ENCODE results near the gene ADSS1.

The ADSS1 gene

DNA sequence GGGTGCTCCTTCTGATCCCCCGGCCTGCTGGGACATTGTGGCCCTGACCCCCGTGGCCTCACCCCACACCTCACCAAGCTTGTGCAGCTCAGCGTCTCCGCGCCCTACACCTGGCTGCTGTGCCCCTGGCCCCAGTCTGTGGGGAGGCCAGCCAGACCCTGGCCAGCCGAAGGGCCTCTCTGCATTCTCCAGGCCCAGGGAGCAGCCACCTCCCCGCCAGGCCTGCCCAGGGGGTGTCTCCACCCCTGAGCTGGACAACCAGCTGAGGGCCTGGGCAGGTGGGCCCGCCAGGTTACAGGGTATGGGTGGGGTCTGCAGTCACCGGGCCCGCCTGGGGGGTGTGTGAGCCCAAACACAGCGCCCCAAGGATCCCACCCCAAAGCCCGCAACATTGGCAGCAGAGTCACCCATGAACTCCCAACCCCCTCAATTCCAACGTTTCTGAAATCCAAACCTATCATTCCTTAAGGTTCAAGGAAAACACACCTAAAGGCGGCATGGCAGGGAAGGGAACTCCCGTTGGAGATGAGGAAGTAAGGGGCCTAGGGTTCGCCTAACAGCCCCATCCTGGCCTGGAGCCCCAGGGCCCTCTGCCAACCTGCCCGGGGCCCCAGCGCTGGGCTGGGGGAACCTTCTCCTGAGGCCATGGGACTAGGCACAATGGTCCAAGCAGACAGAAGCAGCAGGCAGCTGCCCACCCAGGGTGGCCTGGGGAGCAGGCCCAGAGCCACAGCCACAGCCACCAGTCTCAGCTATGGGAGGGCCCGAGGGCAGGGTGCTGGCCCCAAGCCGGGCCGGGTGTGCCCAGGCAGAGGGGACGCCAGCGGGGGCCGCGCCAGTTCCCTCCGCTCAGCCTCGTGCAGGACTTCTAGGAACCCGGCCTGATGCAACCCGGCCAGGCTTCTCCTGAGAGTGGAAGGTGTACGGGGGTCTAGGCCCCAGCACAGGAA, 63.0 kb downstream of the ADSS1 start:
- Histone ChIP-seq H3K27ac (no peak overlapping the region), H3K4me3 (ENCODE audit: low read depth, low read length) (no peak overlapping the region), H3K27me3 (ENCODE audit: insufficient read depth, low read depth, severe bottlenecking) (no peaks in the 10 kb centered on the region), H3K36me3 (peaks cover 28% of the 10 kb centered on the region), H3K9me3 (ENCODE audit: severe bottlenecking) (no peaks in the 10 kb centered on the region)
- DNase-seq: no peak
- TF ChIP-seq, protein P1, sequence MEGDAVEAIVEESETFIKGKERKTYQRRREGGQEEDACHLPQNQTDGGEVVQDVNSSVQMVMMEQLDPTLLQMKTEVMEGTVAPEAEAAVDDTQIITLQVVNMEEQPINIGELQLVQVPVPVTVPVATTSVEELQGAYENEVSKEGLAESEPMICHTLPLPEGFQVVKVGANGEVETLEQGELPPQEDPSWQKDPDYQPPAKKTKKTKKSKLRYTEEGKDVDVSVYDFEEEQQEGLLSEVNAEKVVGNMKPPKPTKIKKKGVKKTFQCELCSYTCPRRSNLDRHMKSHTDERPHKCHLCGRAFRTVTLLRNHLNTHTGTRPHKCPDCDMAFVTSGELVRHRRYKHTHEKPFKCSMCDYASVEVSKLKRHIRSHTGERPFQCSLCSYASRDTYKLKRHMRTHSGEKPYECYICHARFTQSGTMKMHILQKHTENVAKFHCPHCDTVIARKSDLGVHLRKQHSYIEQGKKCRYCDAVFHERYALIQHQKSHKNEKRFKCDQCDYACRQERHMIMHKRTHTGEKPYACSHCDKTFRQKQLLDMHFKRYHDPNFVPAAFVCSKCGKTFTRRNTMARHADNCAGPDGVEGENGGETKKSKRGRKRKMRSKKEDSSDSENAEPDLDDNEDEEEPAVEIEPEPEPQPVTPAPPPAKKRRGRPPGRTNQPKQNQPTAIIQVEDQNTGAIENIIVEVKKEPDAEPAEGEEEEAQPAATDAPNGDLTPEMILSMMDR (IDR thresholded peaks at IDR 0.05; ENCODE audit: low read depth, low read length): no peak

DNA sequence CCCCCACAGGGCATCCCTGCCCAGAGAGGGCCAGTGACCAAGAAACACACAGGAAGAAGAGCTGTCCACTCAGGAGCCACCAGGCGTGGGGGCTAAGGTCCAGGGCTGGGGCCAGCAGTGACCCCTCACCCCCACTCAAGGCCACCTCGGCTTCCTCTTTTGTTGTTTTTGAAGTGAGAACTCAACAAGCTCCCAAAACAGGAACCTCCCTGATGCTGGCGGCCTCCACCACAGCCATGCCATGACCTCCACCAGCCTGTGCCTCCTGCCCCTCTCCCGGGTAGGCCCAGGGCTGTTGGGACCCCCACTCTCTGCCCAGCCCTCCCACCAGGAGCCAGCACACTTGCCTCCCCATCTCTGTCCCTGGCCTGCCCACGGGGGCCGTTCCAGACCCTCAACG, 63.7 kb downstream of the ADSS1 start:
- Histone ChIP-seq H3K27ac (no peak overlapping the region), H3K9me3 (ENCODE audit: severe bottlenecking) (no peaks in the 10 kb centered on the region), H3K36me3 (peaks cover 35% of the 10 kb centered on the region), H3K4me3 (ENCODE audit: low read depth, low read length) (no peak overlapping the region), H3K27me3 (ENCODE audit: insufficient read depth, low read depth, severe bottlenecking) (no peaks in the 10 kb centered on the region)
- TF ChIP-seq, protein P1 (IDR thresholded peaks at IDR 0.05; ENCODE audit: low read depth, low read length): no peak
- DNase-seq: no peak

DNA sequence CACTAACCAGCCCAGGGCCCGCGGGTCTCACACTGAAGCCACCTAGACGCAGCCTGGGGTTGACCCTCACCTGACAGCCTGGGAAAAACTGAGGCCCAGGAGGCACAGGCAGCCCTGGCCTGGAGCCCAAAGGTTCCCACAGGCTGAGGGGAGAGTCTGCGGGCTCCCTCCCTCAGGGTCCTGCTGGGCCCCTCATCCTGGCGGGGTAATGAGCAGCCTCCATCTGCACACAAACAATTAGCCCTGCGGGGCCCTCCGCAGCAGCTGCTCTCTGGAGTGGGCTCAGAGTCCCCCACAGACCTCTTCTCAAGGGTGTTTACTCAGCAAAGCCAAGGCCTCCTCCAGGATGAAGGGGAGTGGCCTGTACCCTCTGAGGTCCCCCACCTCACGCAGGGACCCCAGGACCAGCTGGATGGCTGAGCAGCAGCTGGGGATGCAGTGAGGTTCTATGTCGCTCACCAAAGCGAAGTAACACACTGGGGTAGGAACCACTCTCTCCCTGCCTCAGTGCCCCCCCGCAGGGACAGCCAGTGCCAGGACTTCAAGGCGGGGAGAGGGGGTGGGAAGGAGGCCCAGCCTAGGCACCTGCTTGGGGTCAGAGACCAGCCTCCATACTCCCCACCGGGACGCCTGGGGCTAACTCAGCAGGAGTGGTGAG, 64.3 kb downstream of the ADSS1 start:
- no peak overlapping the region for H3K4me3 ChIP-seq (ENCODE audit: low read depth, low read length)
- no peaks in the 10 kb centered on the region for H3K9me3 ChIP-seq (ENCODE audit: severe bottlenecking)
- no peak overlapping the region for H3K27ac ChIP-seq
- H3K36me3 ChIP-seq: peaks cover 35% of the 10 kb centered on the region
- DNase-seq: no peak
- TF ChIP-seq, protein P1 (IDR thresholded peaks at IDR 0.05; ENCODE audit: low read depth, low read length): no peak
- H3K27me3 ChIP-seq (ENCODE audit: insufficient read depth, low read depth, severe bottlenecking): no peaks in the 10 kb centered on the region

DNA sequence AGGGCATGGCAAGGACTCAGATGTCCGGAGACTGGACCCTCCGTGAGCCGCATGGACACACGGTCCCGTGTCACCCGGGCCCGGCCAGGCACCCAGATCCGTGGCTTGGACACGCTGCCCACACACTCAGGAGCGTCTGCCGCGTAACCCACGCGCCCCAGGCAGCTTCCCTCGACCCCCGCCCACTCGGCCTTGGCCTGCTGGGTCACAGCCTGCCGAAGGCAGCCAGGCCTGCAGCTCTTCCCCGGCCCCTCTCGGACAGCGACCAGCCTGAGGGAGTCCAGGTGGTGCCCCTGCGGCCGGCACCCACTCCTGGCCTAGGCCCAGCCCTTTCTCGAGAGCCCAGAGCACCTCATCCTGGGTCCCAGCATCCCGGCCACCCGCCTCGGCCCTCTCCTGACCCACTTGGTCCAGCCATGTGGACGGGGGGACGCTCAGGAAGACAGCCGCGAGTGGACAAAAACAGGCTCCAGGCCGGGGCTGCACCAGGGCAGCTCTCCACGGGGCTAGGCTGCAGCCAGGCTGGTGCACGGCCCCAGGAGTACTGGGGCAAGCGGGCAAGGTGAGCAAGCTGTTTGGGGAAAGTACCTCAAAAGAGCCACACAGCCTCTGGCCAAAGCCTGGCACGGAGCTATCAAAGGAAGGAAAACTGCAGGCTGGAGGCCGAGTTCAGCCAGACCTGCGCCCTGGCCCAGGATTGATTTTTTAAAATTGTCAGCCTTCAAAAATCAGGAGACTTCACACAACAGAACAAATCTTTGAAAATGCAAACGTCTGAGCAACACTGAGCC, 65.0 kb downstream of the ADSS1 start:
- TF ChIP-seq, protein P1 (IDR thresholded peaks at IDR 0.05; ENCODE audit: low read depth, low read length): no peak
- Histone ChIP-seq H3K4me3 (ENCODE audit: low read depth, low read length) (no peak overlapping the region), H3K9me3 (ENCODE audit: severe bottlenecking) (no peaks in the 10 kb centered on the region)

DNA sequence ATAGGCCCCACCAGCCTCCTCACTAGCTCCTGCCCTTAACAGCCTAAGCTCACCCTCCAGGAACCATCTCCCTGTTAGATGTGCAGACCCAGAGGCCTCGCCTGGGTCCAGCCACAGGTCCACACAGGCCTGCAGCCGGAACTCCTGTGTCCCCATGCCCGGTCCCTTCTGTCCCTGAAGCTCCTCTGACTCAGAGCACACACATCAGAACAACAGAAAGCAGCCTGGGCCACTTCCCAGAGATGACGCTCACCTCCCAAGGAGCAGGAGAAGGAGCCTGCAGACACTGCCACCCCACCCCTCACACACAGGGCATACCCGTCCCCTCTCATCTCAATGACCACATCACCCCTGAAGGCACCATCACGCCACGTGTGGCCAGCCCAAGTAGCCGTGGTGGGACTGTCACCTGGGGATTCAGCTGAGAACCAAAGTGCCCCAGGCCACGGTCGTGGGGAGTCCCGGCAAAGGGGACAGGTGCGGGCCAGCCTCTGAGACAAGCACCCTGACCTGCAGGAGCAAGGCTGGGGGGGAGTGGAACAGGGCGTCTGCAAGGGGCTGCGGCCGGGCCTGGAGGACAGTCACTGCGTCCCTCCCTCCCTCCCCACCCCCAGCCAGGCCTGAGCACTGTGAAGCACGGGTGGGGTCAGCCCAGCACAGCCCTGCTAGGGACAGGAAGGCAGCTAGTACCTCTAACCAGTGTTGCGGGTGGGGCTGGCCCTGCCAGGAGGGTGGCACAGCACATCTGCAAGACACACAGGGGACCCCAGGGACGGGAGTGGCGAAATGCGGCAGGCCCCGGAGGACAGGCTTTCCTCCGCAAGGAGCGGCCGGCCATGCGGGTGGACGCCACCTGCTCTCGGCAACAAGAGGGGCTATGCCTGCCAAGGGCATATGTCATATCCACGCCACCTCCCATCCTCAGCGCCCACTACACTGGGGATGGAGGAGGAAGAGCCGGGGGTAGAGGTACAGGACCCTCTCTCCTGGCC, 66.0 kb downstream of the ADSS1 start:
- no peaks in the 10 kb centered on the region for H3K27me3 ChIP-seq (ENCODE audit: insufficient read depth, low read depth, severe bottlenecking)
- no peak for DNase-seq
- no peak overlapping the region for H3K4me3 ChIP-seq (ENCODE audit: low read depth, low read length)
- TF ChIP-seq, protein P1 (IDR thresholded peaks at IDR 0.05; ENCODE audit: low read depth, low read length): no peak
- H3K9me3 ChIP-seq (ENCODE audit: severe bottlenecking): no peaks in the 10 kb centered on the region
- no peak overlapping the region for H3K27ac ChIP-seq
- peaks cover 31% of the 10 kb centered on the region for H3K36me3 ChIP-seq

More for the DNA sequence above, 65.0 kb downstream of the ADSS1 start:
- Histone ChIP-seq H3K36me3 (peaks cover 32% of the 10 kb centered on the region), H3K27ac (no peak overlapping the region), H3K27me3 (ENCODE audit: insufficient read depth, low read depth, severe bottlenecking) (no peaks in the 10 kb centered on the region)
- DNase-seq: no peak

All from WERI-Rb-1 (cell line).